Adipose tissue (tissue), 3 donors: ENCODE data around the gene DPP4. TPM values are rescaled to one million over a fixed set of nuclear protein-coding genes. Genes with fewer than 3 reads are reported as not detected.
"Not testable (repeated sequence)": the region's sequence is repeated elsewhere in the genome, so short reads cannot be mapped to it uniquely, and the experiment has no call there.

Experiments
- H3K27ac ChIP-seq: one replicate; pipeline ENCODE4 v1.5.1; 2013; ENCODE audit warnings: low read depth, low read length
- WGBS, 3 donors: extraction: QIAGEN DNeasy Blood & Tissue Kit; methylation state at CpG; one replicate each; pipeline ENCODE4 v1.1.7; 2013; 5-methylcytosine and 5-hydroxymethylcytosine counted together
- polyA plus RNA-seq, 3 donors: library from polyadenylated mRNA; stranded (reverse); fragments of 200-250 nt; gene quantifications; one replicate each; pipeline ENCODE4 v1.2.3, GENCODE V29; 2013
- donor health status: healthy with polysubstance abuse.
- donor health status: Bipolar disorder and iron deficiency.
- donor health status: healthy.

DPP4 gene
- polyA plus RNA-seq, 3 donors = 1.5 to 4.2 (median 2.6) TPM

DNA sequence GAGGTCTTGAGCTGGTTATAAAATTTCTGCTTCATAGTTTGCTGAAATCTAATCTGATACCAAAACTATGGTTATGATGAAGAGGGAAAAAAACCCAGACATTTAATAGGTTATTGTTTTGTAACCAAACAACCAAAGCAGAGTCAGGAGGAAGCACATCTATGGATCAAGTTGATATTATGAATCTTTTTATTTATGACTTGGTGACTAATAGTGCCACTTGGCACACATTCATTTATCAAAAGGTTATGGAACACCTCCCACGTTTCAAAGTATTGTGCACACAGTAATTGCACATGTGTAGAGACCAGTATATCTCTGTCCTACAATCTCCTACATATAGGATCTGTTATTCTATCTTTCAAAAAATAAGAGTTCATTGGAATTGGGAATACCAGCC is 93.0 kb downstream of the DPP4 start:
- H3K27ac ChIP-seq = no peak overlapping the region
- WGBS, 3 donors = 44 to 55% (median 48%) methylated on average over 1 of the region's 1 CpG

DNA sequence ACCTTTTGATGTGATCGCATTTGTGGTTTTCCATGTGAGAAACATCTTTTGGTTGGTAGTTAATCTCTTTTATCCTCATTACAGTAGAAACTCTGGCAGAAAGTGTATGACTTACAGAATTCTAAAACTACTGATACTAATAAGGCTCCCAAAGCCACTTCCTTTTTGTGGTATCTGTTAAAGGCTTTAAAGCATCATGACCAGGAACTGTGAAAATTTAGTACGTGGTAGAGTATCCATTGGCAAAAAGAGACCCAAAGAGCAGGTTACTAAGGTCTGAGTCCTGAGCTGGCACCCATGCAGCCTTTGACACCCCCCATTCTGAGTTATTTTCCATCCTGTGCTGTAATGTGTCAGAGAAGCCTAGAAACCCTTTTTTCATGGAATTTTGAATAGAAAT is 94.5 kb downstream of the DPP4 start:
- 41 to 78% (median 50%) methylated on average over 2 of the region's 2 CpGs for WGBS, 3 donors

DNA sequence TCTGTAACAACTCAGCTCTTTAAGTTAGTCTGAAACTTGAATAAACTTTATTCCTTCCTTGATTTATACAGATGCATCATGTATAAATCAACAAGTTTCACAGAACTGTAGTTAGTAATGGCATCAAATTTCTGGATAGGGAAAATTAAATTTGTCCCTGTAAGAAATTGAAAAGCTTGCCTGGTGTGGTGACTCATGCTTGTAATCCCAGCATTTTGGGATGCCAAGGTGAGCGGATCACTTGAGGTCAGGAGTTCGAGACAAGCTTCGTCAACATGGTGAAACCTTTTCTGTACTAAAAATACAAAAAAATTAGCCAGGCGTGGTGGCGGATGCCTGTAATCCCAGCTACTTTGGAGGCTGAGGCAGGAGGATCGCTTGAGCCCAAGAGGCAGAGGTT is 96.1 kb downstream of the DPP4 start:
- WGBS, 3 donors = 86 to 91% (median 86%) methylated on average over 6 of the region's 6 CpGs
- not testable (repeated sequence) for H3K27ac ChIP-seq

More for the DNA sequence above, 94.5 kb downstream of the DPP4 start:
- H3K27ac ChIP-seq = no peak overlapping the region

DNA sequence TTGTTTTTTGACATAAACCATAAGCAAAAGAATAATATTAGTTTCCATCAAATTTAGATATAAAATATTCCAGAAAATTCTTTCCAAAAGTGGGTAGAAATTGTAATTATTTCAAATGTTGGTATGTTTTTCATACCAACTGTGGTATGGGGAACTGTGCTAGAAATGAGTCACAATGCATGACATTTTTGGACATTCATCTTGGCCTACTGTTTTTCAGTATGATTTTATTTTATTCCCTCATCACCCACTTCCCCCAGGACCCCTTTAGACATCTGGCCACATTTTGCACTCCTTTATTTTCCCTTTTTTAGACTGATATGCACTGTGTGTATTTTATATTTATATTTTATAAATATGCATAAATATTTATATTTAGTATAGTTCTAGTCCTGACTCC is 97.1 kb downstream of the DPP4 start:
- H3K27ac ChIP-seq = no peak overlapping the region

DNA sequence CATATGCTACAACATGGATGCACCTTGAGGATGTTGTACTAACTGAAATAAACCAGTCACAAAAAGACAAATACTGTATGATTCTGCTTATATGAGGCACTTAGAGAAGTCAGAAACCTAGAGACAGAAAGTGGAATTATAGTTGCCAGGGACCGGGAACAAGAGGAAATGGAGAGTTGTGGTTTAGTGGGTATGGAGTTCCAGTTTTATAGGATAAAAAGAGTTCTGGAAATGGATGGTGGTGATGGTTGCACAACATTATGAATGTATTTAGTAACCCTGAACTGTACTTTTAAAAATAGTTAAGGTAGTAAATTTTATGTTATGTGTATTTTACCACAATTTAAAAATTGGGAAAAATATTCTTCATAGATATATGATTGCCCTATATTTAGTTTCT is 97.7 kb downstream of the DPP4 start:
- H3K27ac ChIP-seq = no peak overlapping the region
- 54 to 89% (median 56%) methylated on average over 1 of the region's 1 CpG for WGBS, 3 donors

DNA sequence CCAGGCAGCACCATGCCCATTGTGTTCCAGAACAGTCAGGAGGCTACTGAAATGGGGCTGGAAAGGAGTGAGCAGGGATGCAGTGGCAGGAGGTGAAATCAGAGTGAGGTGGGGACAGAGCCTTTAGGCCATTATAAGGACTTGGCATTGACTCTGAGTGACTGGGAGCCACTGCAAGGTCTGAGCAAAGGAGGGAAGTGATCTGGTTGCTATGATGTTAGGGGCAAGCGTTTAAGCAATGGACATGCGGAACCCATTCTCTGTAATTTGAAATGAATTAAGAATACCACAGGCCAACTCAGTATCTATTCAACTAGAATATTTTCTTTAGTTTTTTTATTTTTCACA is 98.2 kb downstream of the DPP4 start:
- no peak overlapping the region for H3K27ac ChIP-seq
- 80 to 95% (median 95%) methylated on average over 2 of the region's 2 CpGs for WGBS, 3 donors

DNA sequence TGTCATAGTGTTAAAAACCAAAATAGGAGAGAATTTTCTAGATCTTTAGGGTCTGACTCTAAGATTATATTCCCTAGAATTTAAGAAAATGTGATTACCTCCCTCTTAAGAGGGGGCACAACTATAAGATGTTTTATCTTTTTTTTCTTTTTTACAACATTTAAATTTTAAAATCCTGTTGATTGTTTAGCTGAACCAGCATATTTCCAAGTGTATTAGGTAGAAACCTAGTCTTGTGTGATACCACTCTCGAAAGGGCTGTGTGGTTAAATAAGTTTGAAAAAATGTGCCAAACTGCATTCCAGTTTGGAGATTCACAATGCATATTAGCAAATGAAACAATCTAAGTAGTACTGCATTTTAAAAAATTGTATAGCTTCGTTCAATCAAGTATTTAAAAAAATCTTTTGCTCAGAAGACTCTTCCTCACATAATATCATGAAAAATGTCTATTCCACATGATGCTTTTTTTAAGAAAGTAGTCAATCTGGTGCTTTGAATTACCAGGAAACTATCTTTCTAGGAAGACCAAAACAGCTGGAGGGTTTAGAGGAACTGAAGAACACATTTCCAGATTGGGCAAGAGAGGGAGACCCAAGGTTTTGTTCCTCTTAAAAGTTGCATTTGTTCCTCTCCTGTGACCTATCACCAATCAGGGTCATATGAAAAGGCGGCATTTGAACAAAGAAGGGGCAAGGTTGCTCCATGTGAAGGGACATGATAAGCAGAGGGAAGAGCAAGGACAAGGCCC is 98.8 kb downstream of the DPP4 start:
- H3K27ac ChIP-seq = no peak overlapping the region
- WGBS, 3 donors = 80 to 84% (median 83%) methylated on average over 3 of the region's 3 CpGs

DNA sequence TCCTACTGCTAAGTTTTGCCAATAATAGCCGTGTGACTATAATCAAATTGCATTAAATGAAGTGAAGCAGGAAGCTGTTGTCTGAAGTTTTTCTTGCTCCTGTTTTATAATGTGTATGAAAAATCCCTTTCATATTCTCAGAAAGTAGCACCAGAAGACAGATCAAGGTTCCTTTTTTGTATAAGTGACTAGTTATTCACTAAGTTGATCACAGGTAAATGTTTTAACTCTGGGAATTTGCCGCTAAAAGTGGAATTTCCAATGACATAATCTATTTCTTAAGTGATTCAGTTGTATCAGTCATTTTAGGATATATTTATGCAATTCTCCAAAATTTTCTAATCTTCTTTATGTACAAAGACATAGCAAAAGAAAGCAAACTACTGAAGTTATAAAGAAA is 99.6 kb downstream of the DPP4 start:
- H3K27ac ChIP-seq = no peak overlapping the region
- 91 to 98% (median 94%) methylated on average over 2 of the region's 2 CpGs for WGBS, 3 donors

DNA sequence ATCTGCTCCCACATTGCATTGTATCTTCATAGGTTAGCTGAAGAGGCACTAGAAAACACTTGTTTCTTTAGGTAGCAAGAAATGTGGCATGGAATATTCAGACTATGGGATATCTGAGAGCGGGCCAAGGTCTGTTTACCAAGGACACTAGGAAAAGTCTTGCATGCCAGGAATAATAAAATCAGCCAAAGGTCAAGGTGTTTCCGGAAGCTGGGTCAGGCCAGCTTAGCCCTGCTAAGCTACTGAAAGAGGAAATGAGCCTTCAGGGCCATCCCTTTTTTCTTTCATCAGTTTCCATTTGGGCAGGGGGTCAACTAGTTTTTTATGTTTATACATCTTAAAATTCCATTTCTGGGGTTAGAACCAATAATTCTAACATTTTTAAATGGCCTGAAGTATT is 101.1 kb downstream of the DPP4 start:
- 51 to 75% (median 53%) methylated on average over 2 of the region's 2 CpGs for WGBS, 3 donors
- H3K27ac ChIP-seq = no peak overlapping the region

DNA sequence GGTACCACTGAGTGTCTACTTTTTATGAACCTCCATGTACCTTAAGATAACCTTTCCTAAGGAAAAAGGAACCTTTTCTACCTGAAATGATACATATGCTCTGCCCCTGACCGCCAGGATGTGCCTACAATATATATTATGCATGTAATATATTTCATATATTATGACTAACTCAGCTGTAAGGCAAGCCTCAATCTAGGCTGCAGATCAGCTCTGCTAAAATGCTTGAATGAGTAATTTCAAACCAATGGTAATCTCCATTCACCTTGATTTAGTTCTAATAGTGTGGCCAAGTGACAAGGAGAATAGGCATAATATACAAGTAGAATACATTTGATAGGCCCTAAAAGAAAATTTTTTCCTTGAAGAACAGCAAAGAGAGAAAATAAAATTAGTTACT is 101.8 kb downstream of the DPP4 start:
- no peak overlapping the region for H3K27ac ChIP-seq
- WGBS, 3 donors = 94 to 97% (median 95%) methylated on average over 1 of the region's 1 CpG

DNA sequence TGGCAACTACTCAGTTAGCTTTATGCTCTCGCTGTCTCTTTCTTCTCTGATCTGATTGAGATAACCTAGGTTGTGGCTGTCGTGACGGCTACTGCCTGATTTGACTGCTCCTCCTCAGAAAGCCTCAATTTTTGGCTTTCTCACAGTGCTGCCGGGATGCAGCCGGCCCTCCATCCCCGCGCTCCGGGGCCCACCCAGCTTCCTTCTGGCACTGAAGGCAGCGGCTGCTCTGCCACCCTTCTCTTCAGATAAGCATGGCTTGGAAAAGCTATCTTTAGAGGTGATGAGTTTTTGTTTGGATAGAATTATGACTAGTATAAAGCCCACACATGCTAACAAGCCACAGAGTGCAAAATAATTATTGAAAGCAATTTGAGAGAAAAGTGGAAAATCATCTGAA is 102.5 kb downstream of the DPP4 start:
- no peak overlapping the region for H3K27ac ChIP-seq
- whole genome bisulfite sequencing, 3 donors = 82 to 90% (median 89%) methylated on average over 9 of the region's 9 CpGs

DNA sequence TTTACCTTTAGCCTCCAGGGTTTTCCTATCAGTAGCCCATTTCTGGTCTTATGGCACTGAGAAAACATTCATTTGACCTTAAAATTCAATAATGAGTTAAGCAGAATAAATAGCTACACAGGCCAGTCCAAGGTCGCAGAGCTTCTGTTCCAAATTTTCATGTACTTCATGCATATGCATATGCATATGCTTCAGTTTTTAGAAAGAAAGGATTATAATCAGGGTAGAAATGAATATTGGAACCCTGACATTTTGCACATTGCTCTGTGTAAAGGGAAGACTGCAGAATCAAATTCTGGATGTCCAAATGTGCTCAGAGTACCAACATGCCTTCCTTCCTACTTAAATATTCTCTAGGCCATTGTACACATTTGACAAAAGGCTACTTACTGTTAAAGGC is 104.9 kb downstream of the DPP4 start:
- 37 to 93% (median 93%) methylated on average over 1 of the region's 1 CpG for WGBS, 3 donors

DNA sequence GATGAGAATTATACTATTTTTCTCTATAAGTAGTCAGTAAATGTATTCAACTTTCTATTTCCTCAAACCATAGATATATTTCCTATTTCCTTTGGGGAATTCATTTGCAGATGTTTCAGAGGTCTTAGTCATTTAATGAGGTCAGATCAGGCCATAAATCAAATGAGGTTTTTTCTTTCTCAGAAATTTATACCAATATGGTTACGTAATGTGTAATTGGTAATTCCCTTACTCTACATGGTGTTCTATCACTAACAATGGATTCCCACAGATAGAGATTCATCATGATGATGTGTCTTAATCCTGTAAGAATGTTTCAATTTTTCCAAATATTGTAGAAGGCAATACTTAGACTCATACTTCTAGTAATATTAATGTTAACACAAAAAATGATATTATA is 108.0 kb downstream of the DPP4 start:
- no peak overlapping the region for H3K27ac ChIP-seq
- WGBS, 3 donors = 2 to 66% (median 33%) methylated on average over 1 of the region's 1 CpG

More for the DNA sequence above, 104.9 kb downstream of the DPP4 start:
- no peak overlapping the region for H3K27ac ChIP-seq

DNA sequence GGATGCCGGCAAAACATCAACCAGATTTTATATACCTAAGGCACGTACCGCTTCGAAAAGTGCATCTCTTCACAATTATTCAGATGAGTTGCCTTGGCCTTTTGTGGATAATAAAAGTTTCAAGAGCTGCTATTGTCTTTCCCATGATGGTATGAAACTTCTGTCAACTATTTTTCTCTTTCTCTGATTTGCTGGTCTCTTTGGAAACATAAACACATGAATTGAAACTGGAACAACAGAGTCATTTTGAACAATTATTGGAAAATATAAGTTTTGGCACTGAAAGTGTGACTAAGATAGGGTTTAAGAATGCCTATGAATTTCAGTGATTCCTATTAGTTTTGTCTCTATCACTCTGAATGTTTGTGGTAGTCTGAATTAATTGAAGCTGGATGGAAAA is 109.9 kb downstream of the DPP4 start:
- H3K27ac ChIP-seq = no peak overlapping the region
- 96 to 97% (median 97%) methylated on average over 4 of the region's 4 CpGs for WGBS, 3 donors

DNA sequence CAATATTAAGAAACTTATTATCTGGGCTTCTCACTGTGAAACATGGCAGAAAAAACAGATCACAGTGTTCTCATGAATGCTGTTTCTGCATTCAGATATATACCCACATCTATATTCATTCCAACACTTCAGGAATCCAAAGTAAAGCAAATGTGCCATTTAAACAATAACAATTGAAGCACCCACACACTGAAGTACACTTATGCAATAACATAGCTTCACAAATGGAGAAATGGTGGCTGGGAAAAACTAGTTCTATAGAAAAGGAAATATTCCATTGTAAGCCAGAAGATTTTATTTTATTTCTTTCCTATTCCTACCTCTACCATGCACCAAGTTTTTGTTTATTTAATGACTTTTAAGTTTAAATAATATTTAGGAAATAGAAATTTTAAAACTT is 111.9 kb downstream of the DPP4 start:
- H3K27ac ChIP-seq = no peak overlapping the region

DNA sequence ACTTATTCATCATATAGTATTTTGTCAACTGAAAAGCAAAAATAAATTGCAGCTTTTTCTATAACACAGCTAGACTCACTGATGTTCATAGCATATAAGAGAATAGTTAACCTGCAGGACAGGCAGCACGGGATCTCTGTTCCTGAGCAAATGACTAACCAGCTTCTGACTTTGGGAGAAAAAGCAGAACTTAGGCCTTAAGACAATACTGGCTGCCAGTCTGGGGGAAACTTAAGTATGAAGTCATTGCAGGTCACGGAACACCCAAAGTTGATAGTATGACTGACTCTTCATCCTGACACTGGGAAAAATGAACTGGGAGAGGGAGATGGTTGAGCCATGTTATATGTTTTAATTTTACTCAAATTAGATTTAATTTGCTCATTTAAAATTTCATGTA is 113.0 kb downstream of the DPP4 start:
- no peak overlapping the region for H3K27ac ChIP-seq
- 62 to 82% (median 73%) methylated on average over 2 of the region's 2 CpGs for WGBS, 3 donors

DNA sequence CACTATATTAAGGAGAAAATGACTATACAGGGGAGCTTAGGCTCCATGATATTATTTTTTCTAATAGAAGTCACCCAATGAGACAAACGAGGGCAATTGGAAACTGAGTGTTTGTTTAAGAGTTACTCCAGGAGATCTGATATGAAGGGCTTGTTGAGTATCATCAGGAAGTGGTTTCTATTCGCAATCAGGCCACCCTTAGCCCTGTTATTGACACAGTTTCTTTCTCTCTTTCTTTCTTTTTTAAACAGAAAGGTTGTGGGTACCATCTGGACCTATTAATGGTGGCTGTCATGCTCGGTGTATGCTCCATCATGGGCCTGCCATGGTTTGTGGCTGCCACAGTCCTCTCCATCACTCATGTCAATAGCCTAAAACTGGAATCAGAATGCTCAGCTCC is 117.3 kb downstream of the DPP4 start:
- 42 to 61% (median 53%) methylated on average over 3 of the region's 3 CpGs for WGBS, 3 donors
- no peak overlapping the region for H3K27ac ChIP-seq

DNA sequence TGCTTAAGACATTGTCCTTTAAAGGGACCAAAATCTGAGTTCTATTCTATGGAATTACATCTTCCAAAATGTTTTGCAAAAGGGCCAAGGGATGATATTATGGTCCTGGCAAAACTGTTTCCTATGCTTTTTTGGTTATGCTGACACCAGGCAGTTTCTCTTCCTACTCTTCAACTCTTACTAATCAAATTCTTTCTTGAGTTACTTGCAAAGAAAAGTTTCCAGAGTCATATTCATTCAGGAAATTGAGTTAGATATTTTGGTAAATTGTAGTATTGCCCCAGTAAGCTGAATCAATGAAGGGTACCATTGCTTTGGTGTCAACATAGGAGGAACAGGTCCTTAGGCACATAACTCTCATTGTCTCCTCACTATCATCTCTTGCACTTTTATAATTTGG is 118.8 kb downstream of the DPP4 start:
- no peak overlapping the region for H3K27ac ChIP-seq

DNA sequence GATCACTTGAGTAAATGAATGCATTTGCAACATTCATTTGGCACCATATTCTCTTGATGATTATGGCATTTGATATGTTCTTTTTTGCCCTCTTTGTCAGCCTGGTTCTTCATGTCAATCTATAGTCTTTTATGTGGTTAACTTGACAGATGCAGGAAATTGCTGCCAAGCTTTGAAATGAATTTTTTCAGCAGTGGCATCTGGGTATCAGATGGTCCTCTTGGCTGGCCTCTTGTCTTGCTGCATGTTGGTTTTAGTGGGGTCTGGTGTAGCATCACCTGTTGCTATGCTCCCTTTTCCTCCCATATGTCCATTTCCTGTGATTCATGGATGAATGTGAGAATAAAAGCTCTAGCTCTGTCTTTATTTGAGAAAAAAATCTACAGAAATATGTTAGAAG is 119.9 kb downstream of the DPP4 start:
- no peak overlapping the region for H3K27ac ChIP-seq

DNA sequence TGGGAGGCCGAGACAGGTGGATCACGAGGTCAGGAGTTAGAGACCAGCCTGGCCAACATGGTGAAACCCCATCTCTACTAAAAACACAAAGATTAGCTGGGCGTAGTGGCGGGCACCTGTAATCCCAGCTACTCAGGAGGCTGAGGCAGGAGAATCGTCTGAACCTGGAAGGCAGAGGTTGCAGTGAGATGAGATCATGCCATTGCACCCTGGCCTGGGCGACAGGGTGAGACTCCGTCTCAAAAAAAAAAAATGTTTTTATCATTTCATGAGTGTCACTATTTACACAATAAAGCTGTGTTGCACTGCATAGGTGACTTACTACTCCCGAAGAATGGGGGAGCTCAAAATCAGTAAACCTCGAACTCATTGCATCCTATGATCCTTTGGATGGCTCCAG is 120.6 kb downstream of the DPP4 start:
- WGBS, 3 donors = 74 to 91% (median 89%) methylated on average over 8 to 9 of the region's 9 CpGs

DNA sequence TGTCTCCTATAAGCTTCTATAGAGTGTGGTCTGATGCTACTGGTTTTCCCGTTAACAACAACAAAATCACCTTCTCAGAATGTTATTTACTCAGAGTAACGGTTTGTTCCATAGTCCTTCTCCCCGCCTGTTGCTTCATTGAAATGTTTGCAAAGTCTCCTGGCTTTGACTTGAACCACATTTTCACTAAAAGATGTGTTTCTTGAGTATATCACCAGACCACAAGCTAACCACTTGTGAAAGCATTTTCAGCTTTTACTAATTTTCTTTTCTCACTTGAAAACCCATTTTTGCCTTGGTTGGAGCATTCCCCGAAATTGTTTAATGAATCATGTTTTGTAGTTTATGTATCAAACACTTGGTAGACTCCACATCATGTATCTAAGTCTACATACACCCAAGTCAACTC is 121.2 kb downstream of the DPP4 start:
- H3K27ac ChIP-seq = no peak overlapping the region
- WGBS, 3 donors = 78 to 90% (median 88%) methylated on average over 4 of the region's 4 CpGs

More for the DNA sequence above, 120.6 kb downstream of the DPP4 start:
- not testable (repeated sequence) for H3K27ac ChIP-seq
